Endothelial cell (in vitro differentiated cells): Measurements from ENCODE around the gene SH2D6. TPM values are rescaled to one million over a fixed set of nuclear protein-coding genes. Genes with fewer than 3 reads are reported as not detected.

Source experiments
- DNase-seq: peaks from one replicate; pipeline ENCODE4 v3.0.0; 2021; ENCODE audit warnings: low spot score
- H3K27ac Mint-ChIP-seq: one replicate; pipeline ENCODE4 v1.8.0; 2021; ENCODE audit warnings: mixed read lengths, inconsistent platforms; ENCODE audit not compliant: unreplicated experiment
- H3K27me3 Mint-ChIP-seq: one replicate; pipeline ENCODE4 v1.8.0; 2021; ENCODE audit warnings: mild to moderate bottlenecking, moderate library complexity, mixed read lengths, inconsistent platforms; ENCODE audit not compliant: unreplicated experiment
- H3K36me3 Mint-ChIP-seq: one replicate; pipeline ENCODE4 v1.8.0; 2021; ENCODE audit warnings: mild to moderate bottlenecking, low read depth, mixed read lengths, inconsistent platforms; ENCODE audit not compliant: unreplicated experiment
- H3K4me1 Mint-ChIP-seq: one replicate; pipeline ENCODE4 v1.8.0; 2021; ENCODE audit warnings: mild to moderate bottlenecking, mixed read lengths, inconsistent platforms; ENCODE audit not compliant: unreplicated experiment
- H3K4me3 Mint-ChIP-seq: one replicate; pipeline ENCODE4 v1.8.0; 2021; ENCODE audit warnings: mild to moderate bottlenecking, mixed read lengths, inconsistent platforms; ENCODE audit not compliant: unreplicated experiment
- H3K9me3 Mint-ChIP-seq: one replicate; pipeline ENCODE4 v1.8.0; 2021; ENCODE audit warnings: mixed read lengths, inconsistent platforms; ENCODE audit not compliant: unreplicated experiment
- CTCF ChIP-seq: fragments of 200-600 bp; sonication (generic); IDR thresholded peaks from one replicate; pipeline ENCODE4 v1.5.0; 2021; ENCODE audit warnings: antibody characterized with exemption; ENCODE audit not compliant: unreplicated experiment
- total RNA-seq: library from RNA; stranded (reverse); fragmentation: NEBNext Ultra II Directional; extraction: Animal tissue kit (Norgen Biotek cat#: 25700); gene quantifications from one replicate; pipeline ENCODE4 v1.2.1, GENCODE V29; 2021; ENCODE audit not compliant: unreplicated experiment

Gene SH2D6
- total RNA-seq, 1 donor from 2014 or later: 0.33 TPM

- Mint-ChIP-seq H3K9me3 (no peaks in the 10 kb centered on the region), H3K4me1 (peaks cover 4% of the 10 kb centered on the region), H3K4me3 (no peak overlapping the region), H3K27me3 (peaks cover 4% of the 10 kb centered on the region), H3K36me3 (no peaks in the 10 kb centered on the region), H3K27ac (no peak overlapping the region)
- no peak for DNase-seq
- no peak for TF ChIP-seq CTCF
Measured at GRCh38 chr2:85446296-85447221, 28.0 kb downstream of the SH2D6 start.

- no peak for DNase-seq
- Mint-ChIP-seq H3K27me3 (peaks cover 4% of the 10 kb centered on the region), H3K27ac (no peak overlapping the region), H3K9me3 (no peaks in the 10 kb centered on the region), H3K36me3 (no peaks in the 10 kb centered on the region), H3K4me3 (no peak overlapping the region), H3K4me1 (peaks cover 4% of the 10 kb centered on the region)
- no peak for TF ChIP-seq CTCF
Measured at GRCh38 chr2:85447222-85447585, 28.7 kb downstream of the SH2D6 start.

- Mint-ChIP-seq H3K36me3 (peaks cover 6% of the 10 kb centered on the region), H3K27ac (no peak overlapping the region), H3K9me3 (no peaks in the 10 kb centered on the region), H3K4me3 (no peak overlapping the region), H3K27me3 (peaks cover 4% of the 10 kb centered on the region), H3K4me1 (peaks cover 4% of the 10 kb centered on the region)
- no peak for DNase-seq
- no peak for TF ChIP-seq CTCF
Measured at GRCh38 chr2:85448461-85449213, 30.1 kb downstream of the SH2D6 start.

GRCh38 chr2:85449214-85449588, 30.7 kb downstream of the SH2D6 start:
- H3K27ac Mint-ChIP-seq: no peak overlapping the region

More at GRCh38 chr2:85449214-85449588, 30.7 kb downstream of the SH2D6 start:
- Mint-ChIP-seq H3K4me3 (no peak overlapping the region), H3K27me3 (peaks cover 4% of the 10 kb centered on the region), H3K4me1 (peaks cover 4% of the 10 kb centered on the region), H3K9me3 (no peaks in the 10 kb centered on the region), H3K36me3 (peaks cover 6% of the 10 kb centered on the region)
- no peak for DNase-seq
- no peak for TF ChIP-seq CTCF
